Measurements from ENCODE around the gene XBP1. TPM values are rescaled to one million over a fixed set of nuclear protein-coding genes. Genes with fewer than 3 reads are reported as not detected.

The XBP1 gene
- total and polyA plus RNA-seq, 10 of the 15 experiments (the other 5 are each of a cell fraction or from before 2014, with no cell fraction given), result 44.5 to 313 (median 149) TPM

DNA sequence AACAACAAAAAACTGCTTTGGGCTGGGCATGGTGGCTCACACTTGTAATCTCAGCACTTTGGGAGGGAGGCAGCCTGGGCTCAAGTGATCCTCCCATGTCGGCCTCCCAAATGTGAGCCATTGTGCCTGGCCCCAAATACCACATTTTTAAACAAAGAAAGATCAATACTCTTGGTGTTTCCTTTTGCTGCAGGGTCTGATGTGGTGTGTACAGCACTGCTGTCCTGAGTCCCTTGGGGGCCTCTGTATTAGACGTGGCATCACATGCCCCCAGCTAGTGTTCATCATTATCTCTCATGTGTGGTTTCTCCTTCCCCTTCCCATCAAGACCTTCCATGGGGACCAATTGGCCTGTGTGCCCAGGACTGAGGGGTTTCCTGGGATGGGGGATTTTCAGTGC lies 20.5 kb upstream of the XBP1 start:
- H3K9me3 ChIP-seq (replicated peaks; ENCODE audit: control insufficient read depth, insufficient read depth, low read length), result no peaks in the 10 kb centered on the region
- H3K79me2 ChIP-seq (ENCODE audit: control insufficient read depth, insufficient read depth, low read length), result no peaks in the 10 kb centered on the region
- H3K4me1 ChIP-seq (ENCODE audit: control insufficient read depth, insufficient read depth, low read length), result peaks cover 46% of the 10 kb centered on the region
- intact Hi-C loops (cut with micrococcal nuclease; ENCODE audit: unreplicated experiment) (loop anchor here (10.0 kb wide), 3 partner anchors 46 to 806 kb away; partner anchors contain the start of genes CCDC117 and TTC28), in situ Hi-C loops (cut with MboI) (loop anchor here (10.0 kb wide), 1 partner anchor 796 kb away; no protein-coding TSS in a partner anchor)
- H4K20me1 ChIP-seq (ENCODE audit: control insufficient read depth, insufficient read depth), result no peaks in the 10 kb centered on the region
- ChIA-PET SMC1A (ENCODE audit: uncharacterized antibody, unreplicated experiment) (interaction anchor here (3.4 to 6.8 kb wide), 4 partner anchors 8 to 220 kb away, joined by 15 to 130 read pairs (median 44); partner anchors contain the start of gene XBP1), POLR2A (interaction anchor here (3.4 to 4.2 kb wide), 2 partner anchors 20 to 27 kb away, joined by 29 to 64 read pairs; partner anchors contain the start of gene XBP1), CTCF (interaction anchor here (2.0 to 4.3 kb wide), 3 partner anchors 8 to 29 kb away, joined by 6 to 48 read pairs (median 30); no protein-coding TSS in a partner anchor), RAD21 (ENCODE audit: unreplicated experiment) (interaction anchor here (1.4 to 4.4 kb wide), 4 partner anchors 20 to 220 kb away, joined by 4 to 58 read pairs (median 10); partner anchors contain the start of gene XBP1)
- H3K27ac ChIP-seq (ENCODE audit: control insufficient read depth, insufficient read depth), result no peak overlapping the region
- WGBS (ENCODE audit: insufficient coverage, insufficient replicate concordance, low lambda C conversion rate, missing lambda C conversion rate), result 78% methylated on average over 2 of the region's 2 CpGs
- H3K36me3 ChIP-seq (ENCODE audit: control insufficient read depth in 2 of 2, insufficient read depth in 2 of 2, low read length in 1 of 2), result 0 out of 4 replicates have a peak, but pooled peaks cover 0 to 2% of the 10 kb centered on the region in 2 experiments
- ATAC-seq (no peak), DNase-seq (ENCODE audit: low read depth, low spot score) (no peak), FAIRE-seq (no peak)
- H3K4me2 ChIP-seq (ENCODE audit: control insufficient read depth, insufficient read depth), result no peak overlapping the region
- H3K27me3 ChIP-seq (replicated peaks in 1 of 2; ENCODE audit: control insufficient read depth in 2 of 2, insufficient read depth in 2 of 2, low read length in 1 of 2), result no peaks in the 10 kb centered on the region
- BruUV-seq (replicated peaks), result no TSS peak
- no peak overlapping the region for H2AFZ ChIP-seq (ENCODE audit: control insufficient read depth, low read depth, low read length)
- H3K4me3 ChIP-seq, result no peak overlapping the region
- TF ChIP-seq MEF2B (IDR thresholded peaks at IDR 0.05; ENCODE audit: partially characterized antibody, poor library complexity, severe bottlenecking) (peak; percentile 14), YY1 (IDR thresholded peaks at IDR 0.05; ENCODE audit: low read depth, low read length) (no peak), SIN3A (IDR thresholded peaks at IDR 0.05; ENCODE audit: low read depth, low read length) (no peak)
- H3K9ac ChIP-seq (ENCODE audit: control insufficient read depth, insufficient read depth, low read length), result no peak overlapping the region

All from GM12878 (cell line).